ENCODE data around the gene NRIP2.
A peak's percentile ranks its signal among the peaks of the same experiment; 100 is the strongest.
"Not testable (repeated sequence)": the region's sequence is repeated elsewhere in the genome, so short reads cannot be mapped to it uniquely, and the experiment has no call there.

NRIP2 gene

GRCh38 chr12:2834581-2835491 is at the start of gene NRIP2:
NRIP2 (minus strand) TSS chr12:2835035; CDS start chr12:2834983, 52 bp downstream.
- no peak for DNase-seq (ENCODE audit: low spot score)

- DNase-seq (ENCODE audit: low spot score) = no peak
Observed at GRCh38 chr12:2879853-2880252, 45.0 kb upstream of the NRIP2 start.

GRCh38 chr12:2877953-2878732 is 43.3 kb upstream of the NRIP2 start:
- peak; percentile 23 for DNase-seq (ENCODE audit: low spot score)

GRCh38 chr12:2877047-2877952 is 42.5 kb upstream of the NRIP2 start, which contains the start of the genes FOXM1 and RHNO1:
FOXM1 (minus strand) TSS chr12:2877174; CDS start chr12:2874478, 2,696 bp downstream.
RHNO1 (plus strand) TSS chr12:2877223; CDS start chr12:2885367, 8,144 bp downstream.
- DNase-seq (ENCODE audit: low spot score) = peak; percentile 88

- peak; percentile 64 for DNase-seq (ENCODE audit: low spot score)
Observed at GRCh38 chr12:2876431-2877046, 41.7 kb upstream of the NRIP2 start.

- not testable (repeated sequence) for DNase-seq (ENCODE audit: low spot score)
Observed at GRCh38 chr12:2868986-2869632, 34.3 kb upstream of the NRIP2 start.

- DNase-seq (ENCODE audit: low spot score) = no peak
Observed at GRCh38 chr12:2864198-2864597, 29.4 kb upstream of the NRIP2 start.

- not testable (repeated sequence) for DNase-seq (ENCODE audit: low spot score)
Observed at GRCh38 chr12:2863402-2863801, 28.6 kb upstream of the NRIP2 start.

GRCh38 chr12:2862876-2863275 is 28.0 kb upstream of the NRIP2 start:
- DNase-seq (ENCODE audit: low spot score) = no peak

- no peak for DNase-seq (ENCODE audit: low spot score)
Observed at GRCh38 chr12:2860170-2860569, 25.3 kb upstream of the NRIP2 start.

GRCh38 chr12:2858944-2859421 is 24.1 kb upstream of the NRIP2 start:
- no peak for DNase-seq (ENCODE audit: low spot score)

GRCh38 chr12:2858334-2858733 is 23.5 kb upstream of the NRIP2 start:
- DNase-seq (ENCODE audit: low spot score) = no peak

GRCh38 chr12:2857576-2857975 is 22.7 kb upstream of the NRIP2 start:
- DNase-seq (ENCODE audit: low spot score) = no peak

GRCh38 chr12:2857021-2857431 is 22.2 kb upstream of the NRIP2 start, which contains the start of gene TEX52:
TEX52 (minus strand) TSS chr12:2857039; CDS start chr12:2857026, 13 bp downstream.
- no peak for DNase-seq (ENCODE audit: low spot score)

GRCh38 chr12:2856051-2856450 is 21.2 kb upstream of the NRIP2 start:
- peak; percentile 64 for DNase-seq (ENCODE audit: low spot score)

GRCh38 chr12:2855546-2855945 is 20.7 kb upstream of the NRIP2 start:
- DNase-seq (ENCODE audit: low spot score) = no peak

- no peak for DNase-seq (ENCODE audit: low spot score)
Observed at GRCh38 chr12:2854669-2855453, 20.0 kb upstream of the NRIP2 start.

GRCh38 chr12:2853626-2854025 is 18.8 kb upstream of the NRIP2 start:
- peak; percentile 62 for DNase-seq (ENCODE audit: low spot score)

GRCh38 chr12:2851931-2852330 is 17.1 kb upstream of the NRIP2 start:
- DNase-seq (ENCODE audit: low spot score) = no peak

- DNase-seq (ENCODE audit: low spot score) = no peak
Observed at GRCh38 chr12:2845280-2845679, 10.4 kb upstream of the NRIP2 start.
